ENCODE data around the gene FIGLA. TPM values are rescaled to one million over a fixed set of nuclear protein-coding genes. Genes with fewer than 3 reads are reported as not detected.

Gene FIGLA
- total RNA-seq, 1 experiment from 2014 or later = not detected

- TF ChIP-seq, protein P1, sequence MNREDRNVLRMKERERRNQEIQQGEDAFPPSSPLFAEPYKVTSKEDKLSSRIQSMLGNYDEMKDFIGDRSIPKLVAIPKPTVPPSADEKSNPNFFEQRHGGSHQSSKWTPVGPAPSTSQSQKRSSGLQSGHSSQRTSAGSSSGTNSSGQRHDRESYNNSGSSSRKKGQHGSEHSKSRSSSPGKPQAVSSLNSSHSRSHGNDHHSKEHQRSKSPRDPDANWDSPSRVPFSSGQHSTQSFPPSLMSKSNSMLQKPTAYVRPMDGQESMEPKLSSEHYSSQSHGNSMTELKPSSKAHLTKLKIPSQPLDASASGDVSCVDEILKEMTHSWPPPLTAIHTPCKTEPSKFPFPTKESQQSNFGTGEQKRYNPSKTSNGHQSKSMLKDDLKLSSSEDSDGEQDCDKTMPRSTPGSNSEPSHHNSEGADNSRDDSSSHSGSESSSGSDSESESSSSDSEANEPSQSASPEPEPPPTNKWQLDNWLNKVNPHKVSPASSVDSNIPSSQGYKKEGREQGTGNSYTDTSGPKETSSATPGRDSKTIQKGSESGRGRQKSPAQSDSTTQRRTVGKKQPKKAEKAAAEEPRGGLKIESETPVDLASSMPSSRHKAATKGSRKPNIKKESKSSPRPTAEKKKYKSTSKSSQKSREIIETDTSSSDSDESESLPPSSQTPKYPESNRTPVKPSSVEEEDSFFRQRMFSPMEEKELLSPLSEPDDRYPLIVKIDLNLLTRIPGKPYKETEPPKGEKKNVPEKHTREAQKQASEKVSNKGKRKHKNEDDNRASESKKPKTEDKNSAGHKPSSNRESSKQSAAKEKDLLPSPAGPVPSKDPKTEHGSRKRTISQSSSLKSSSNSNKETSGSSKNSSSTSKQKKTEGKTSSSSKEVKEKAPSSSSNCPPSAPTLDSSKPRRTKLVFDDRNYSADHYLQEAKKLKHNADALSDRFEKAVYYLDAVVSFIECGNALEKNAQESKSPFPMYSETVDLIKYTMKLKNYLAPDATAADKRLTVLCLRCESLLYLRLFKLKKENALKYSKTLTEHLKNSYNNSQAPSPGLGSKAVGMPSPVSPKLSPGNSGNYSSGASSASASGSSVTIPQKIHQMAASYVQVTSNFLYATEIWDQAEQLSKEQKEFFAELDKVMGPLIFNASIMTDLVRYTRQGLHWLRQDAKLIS (CRISPR knock-in tag; IDR thresholded peaks at IDR 0.05; ENCODE audit: borderline replicate concordance) = no peak
- TF ChIP-seq ESRRA (CRISPR knock-in tag; IDR thresholded peaks at IDR 0.05; ENCODE audit: borderline replicate concordance) (no peak), GTF2I (CRISPR knock-in tag; conservative IDR thresholded peaks at IDR 0.05) (no peak), MYBL2 (CRISPR knock-in tag; IDR thresholded peaks at IDR 0.05) (0 out of 2 replicates have a peak, but pooled peaks have one; percentile 36), FOXP4 (CRISPR knock-in tag; IDR thresholded peaks at IDR 0.05) (peak; percentile 49; the same call in 1 of the 2 replicates), TCF7 (CRISPR knock-in tag; IDR thresholded peaks at IDR 0.05; ENCODE audit: low read depth) (no peak), MAX (CRISPR knock-in tag; IDR thresholded peaks at IDR 0.05) (peak; percentile 77), ZNF219 (CRISPR knock-in tag; IDR thresholded peaks at IDR 0.05; ENCODE audit: borderline replicate concordance) (no peak), STAT6 (CRISPR knock-in tag; conservative IDR thresholded peaks at IDR 0.05; ENCODE audit: low read depth) (no peak), ZNF138 (CRISPR knock-in tag; conservative IDR thresholded peaks at IDR 0.05) (no peak), JUN (CRISPR knock-in tag; IDR thresholded peaks at IDR 0.05) (0 out of 2 replicates have a peak, but pooled peaks have one; percentile 39), NR1H2 (CRISPR knock-in tag; IDR thresholded peaks at IDR 0.05) (no peak), ERG (CRISPR knock-in tag; IDR thresholded peaks at IDR 0.05) (no peak), TEAD4 (CRISPR knock-in tag; IDR thresholded peaks at IDR 0.05) (no peak), HMGA2 (CRISPR knock-in tag; IDR thresholded peaks at IDR 0.05) (no peak)
- TF ChIP-seq, protein P2, sequence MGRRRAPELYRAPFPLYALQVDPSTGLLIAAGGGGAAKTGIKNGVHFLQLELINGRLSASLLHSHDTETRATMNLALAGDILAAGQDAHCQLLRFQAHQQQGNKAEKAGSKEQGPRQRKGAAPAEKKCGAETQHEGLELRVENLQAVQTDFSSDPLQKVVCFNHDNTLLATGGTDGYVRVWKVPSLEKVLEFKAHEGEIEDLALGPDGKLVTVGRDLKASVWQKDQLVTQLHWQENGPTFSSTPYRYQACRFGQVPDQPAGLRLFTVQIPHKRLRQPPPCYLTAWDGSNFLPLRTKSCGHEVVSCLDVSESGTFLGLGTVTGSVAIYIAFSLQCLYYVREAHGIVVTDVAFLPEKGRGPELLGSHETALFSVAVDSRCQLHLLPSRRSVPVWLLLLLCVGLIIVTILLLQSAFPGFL (CRISPR knock-in tag; IDR thresholded peaks at IDR 0.05; ENCODE audit: borderline replicate concordance) = 0 out of 2 replicates have a peak, but pooled peaks have one; percentile 25
- TF ChIP-seq, protein P3, sequence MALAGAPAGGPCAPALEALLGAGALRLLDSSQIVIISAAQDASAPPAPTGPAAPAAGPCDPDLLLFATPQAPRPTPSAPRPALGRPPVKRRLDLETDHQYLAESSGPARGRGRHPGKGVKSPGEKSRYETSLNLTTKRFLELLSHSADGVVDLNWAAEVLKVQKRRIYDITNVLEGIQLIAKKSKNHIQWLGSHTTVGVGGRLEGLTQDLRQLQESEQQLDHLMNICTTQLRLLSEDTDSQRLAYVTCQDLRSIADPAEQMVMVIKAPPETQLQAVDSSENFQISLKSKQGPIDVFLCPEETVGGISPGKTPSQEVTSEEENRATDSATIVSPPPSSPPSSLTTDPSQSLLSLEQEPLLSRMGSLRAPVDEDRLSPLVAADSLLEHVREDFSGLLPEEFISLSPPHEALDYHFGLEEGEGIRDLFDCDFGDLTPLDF (CRISPR knock-in tag; IDR thresholded peaks at IDR 0.05) = no peak
- TF ChIP-seq, protein P4, sequence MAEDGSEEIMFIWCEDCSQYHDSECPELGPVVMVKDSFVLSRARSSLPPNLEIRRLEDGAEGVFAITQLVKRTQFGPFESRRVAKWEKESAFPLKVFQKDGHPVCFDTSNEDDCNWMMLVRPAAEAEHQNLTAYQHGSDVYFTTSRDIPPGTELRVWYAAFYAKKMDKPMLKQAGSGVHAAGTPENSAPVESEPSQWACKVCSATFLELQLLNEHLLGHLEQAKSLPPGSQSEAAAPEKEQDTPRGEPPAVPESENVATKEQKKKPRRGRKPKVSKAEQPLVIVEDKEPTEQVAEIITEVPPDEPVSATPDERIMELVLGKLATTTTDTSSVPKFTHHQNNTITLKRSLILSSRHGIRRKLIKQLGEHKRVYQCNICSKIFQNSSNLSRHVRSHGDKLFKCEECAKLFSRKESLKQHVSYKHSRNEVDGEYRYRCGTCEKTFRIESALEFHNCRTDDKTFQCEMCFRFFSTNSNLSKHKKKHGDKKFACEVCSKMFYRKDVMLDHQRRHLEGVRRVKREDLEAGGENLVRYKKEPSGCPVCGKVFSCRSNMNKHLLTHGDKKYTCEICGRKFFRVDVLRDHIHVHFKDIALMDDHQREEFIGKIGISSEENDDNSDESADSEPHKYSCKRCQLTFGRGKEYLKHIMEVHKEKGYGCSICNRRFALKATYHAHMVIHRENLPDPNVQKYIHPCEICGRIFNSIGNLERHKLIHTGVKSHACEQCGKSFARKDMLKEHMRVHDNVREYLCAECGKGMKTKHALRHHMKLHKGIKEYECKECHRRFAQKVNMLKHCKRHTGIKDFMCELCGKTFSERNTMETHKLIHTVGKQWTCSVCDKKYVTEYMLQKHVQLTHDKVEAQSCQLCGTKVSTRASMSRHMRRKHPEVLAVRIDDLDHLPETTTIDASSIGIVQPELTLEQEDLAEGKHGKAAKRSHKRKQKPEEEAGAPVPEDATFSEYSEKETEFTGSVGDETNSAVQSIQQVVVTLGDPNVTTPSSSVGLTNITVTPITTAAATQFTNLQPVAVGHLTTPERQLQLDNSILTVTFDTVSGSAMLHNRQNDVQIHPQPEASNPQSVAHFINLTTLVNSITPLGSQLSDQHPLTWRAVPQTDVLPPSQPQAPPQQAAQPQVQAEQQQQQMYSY (CRISPR knock-in tag; IDR thresholded peaks at IDR 0.05) = no peak
- TF ChIP-seq, protein P5, sequence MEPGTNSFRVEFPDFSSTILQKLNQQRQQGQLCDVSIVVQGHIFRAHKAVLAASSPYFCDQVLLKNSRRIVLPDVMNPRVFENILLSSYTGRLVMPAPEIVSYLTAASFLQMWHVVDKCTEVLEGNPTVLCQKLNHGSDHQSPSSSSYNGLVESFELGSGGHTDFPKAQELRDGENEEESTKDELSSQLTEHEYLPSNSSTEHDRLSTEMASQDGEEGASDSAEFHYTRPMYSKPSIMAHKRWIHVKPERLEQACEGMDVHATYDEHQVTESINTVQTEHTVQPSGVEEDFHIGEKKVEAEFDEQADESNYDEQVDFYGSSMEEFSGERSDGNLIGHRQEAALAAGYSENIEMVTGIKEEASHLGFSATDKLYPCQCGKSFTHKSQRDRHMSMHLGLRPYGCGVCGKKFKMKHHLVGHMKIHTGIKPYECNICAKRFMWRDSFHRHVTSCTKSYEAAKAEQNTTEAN (CRISPR knock-in tag; IDR thresholded peaks at IDR 0.05) = 0 out of 2 replicates have a peak, but pooled peaks have one; percentile 54
Measured at GRCh38 chr2:70790136-70790828, at the start of gene FIGLA (continued).

All from WTC11 (cell line).